MCF 10A (cell line): ENCODE measurements around the gene GLRA3. TPM values are rescaled to one million over a fixed set of nuclear protein-coding genes. Genes with fewer than 3 reads are reported as not detected.

Experiments used
- BruUV-seq: library from RNA; stranded (reverse); fragments of 400-500 nt; replicated peaks from 2 replicates; lab custom pipeline; 2021; lab: Mats Ljungman, UMichigan
- CTCF ChIA-PET: fragments of 300-600 bp; sonication (Branson Sonifier 250); formaldehyde crosslinking; extraction: SDS; loops from one replicate; lab custom pipeline; 2021; ENCODE audit warnings: antibody characterized with exemption, inconsistent platforms; lab: Yijun Ruan, JAX
- POLR2A ChIA-PET: fragments of 300-600, 350-650 bp; sonication (Branson Sonifier 250); formaldehyde crosslinking; extraction: SDS; loops from one replicate; lab custom pipeline; 2020; ENCODE audit warnings: antibody characterized with exemption, inconsistent platforms; lab: Yijun Ruan, JAX
- DNase-seq: peaks from one replicate; pipeline ENCODE4 v3.0.0-alpha.2; 2018; ENCODE audit not compliant: unreplicated experiment
- H3K27ac Mint-ChIP-seq: one replicate; pipeline ENCODE4 v1.8.0; 2022; ENCODE audit warnings: mild to moderate bottlenecking, low read depth, mixed read lengths; ENCODE audit not compliant: unreplicated experiment
- H3K27me3 Mint-ChIP-seq: one replicate; pipeline ENCODE4 v1.8.0; 2022; ENCODE audit warnings: mixed read lengths; ENCODE audit not compliant: insufficient read depth, unreplicated experiment
- H3K36me3 Mint-ChIP-seq: one replicate; pipeline ENCODE4 v1.8.0; 2022; ENCODE audit warnings: mild to moderate bottlenecking, moderate library complexity, mixed read lengths; ENCODE audit not compliant: insufficient read depth, unreplicated experiment
- H3K4me1 Mint-ChIP-seq: one replicate; pipeline ENCODE4 v1.8.0; 2022; ENCODE audit warnings: mixed read lengths; ENCODE audit not compliant: insufficient read depth, unreplicated experiment
- H3K4me3 Mint-ChIP-seq: one replicate; pipeline ENCODE4 v1.8.0; 2022; ENCODE audit warnings: mild to moderate bottlenecking, moderate library complexity, mixed read lengths; ENCODE audit not compliant: unreplicated experiment
- H3K9me3 Mint-ChIP-seq: one replicate; pipeline ENCODE4 v1.8.0; 2022; ENCODE audit warnings: mixed read lengths; ENCODE audit not compliant: unreplicated experiment
- intact Hi-C: fragments of 100-400 bp; cut with micrococcal nuclease; formaldehyde crosslinking; loops from 2 replicates; pipeline ENCODE4 v1.14.1; 2022
- total RNA-seq: library from RNA; stranded (reverse); gene quantifications from 2 replicates; pipeline ENCODE4 v1.2.3, GENCODE V29; 2022
- TF ChIP-seq, protein P1 (sequence below): fragments of 200-600 bp; IDR thresholded peaks from one replicate; pipeline ENCODE4 v1.8.0; 2022; ENCODE audit warnings: antibody characterized with exemption, mild to moderate bottlenecking; ENCODE audit not compliant: unreplicated experiment

The GLRA3 gene
- total RNA-seq, 1 experiment from 2014 or later = not detected

DNA sequence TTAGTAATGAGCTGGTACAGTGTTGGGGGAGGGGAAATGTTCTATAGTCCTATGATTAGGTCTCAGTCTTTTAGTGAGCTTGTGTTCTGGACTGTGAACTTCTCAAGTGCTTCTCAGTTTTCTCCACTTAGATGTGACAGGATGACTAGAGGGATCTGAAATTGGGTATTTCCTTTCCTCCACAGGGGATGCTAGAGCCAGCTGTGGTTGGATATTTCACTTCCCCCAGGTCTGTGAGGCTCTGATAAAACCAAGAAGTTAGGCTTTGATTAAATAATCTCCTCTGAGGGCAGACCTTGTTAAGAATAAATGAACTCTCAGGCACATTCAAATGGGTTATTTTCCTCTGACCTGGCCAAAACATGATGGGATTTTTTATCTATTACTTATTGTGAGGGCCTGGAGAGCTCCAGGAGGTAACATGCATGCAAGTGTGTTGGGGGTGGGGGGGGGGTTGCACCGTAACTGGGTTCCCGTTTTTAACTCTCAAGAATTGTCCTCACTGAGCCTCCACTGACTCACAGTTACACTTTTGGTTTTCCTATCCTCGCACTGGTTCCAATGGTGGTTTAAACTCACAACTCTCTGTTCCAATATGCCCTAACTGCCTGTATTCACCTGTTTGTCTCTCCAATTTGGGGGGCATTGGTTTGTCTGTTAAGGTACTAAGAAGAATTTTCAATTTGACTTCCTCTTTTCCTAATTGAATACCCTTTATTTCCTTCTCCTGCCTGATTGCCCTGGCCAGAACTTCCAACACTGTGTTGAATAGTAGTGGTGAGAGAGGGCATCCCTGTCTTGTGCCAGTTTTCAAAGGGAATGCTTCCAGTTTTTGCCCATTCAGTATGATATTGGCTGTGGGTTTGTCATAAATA, 28.1 kb upstream of the GLRA3 start:
- TF ChIP-seq, protein P1, sequence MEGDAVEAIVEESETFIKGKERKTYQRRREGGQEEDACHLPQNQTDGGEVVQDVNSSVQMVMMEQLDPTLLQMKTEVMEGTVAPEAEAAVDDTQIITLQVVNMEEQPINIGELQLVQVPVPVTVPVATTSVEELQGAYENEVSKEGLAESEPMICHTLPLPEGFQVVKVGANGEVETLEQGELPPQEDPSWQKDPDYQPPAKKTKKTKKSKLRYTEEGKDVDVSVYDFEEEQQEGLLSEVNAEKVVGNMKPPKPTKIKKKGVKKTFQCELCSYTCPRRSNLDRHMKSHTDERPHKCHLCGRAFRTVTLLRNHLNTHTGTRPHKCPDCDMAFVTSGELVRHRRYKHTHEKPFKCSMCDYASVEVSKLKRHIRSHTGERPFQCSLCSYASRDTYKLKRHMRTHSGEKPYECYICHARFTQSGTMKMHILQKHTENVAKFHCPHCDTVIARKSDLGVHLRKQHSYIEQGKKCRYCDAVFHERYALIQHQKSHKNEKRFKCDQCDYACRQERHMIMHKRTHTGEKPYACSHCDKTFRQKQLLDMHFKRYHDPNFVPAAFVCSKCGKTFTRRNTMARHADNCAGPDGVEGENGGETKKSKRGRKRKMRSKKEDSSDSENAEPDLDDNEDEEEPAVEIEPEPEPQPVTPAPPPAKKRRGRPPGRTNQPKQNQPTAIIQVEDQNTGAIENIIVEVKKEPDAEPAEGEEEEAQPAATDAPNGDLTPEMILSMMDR = no peak
- ChIA-PET CTCF (no interaction called here), POLR2A (interaction anchor here (0.6 kb wide), 1 partner anchor 51 kb away, joined by 4 read pairs; no protein-coding TSS in a partner anchor)
- Mint-ChIP-seq H3K27me3 (no peaks in the 10 kb centered on the region), H3K4me3 (no peak overlapping the region), H3K27ac (no peak overlapping the region), H3K9me3 (no peaks in the 10 kb centered on the region), H3K36me3 (no peaks in the 10 kb centered on the region), H3K4me1 (no peaks in the 10 kb centered on the region)
- DNase-seq = no peak
- no TSS peak for BruUV-seq
- intact Hi-C loops = no loop called here

DNA sequence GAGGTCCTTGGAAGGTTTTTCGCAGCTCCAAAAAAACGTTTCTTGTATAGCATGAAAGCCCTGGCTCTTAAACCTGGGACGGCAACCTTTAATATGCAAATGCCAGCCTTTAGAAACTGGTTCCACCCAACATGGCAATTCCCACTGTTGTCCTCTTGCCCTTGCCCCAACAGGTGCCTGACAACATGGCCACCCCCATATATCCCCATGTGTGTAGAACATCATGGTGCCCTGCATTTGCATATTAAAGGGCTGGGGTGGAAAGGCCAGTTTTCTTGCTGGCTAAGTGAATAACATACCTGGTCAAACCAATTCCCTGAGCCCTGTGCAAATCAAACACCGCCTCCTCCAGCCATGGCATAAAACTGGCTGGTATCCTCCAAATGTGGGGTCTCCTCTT, 26.0 kb upstream of the GLRA3 start:
- DNase-seq = no peak
- Mint-ChIP-seq H3K27me3 (no peaks in the 10 kb centered on the region), H3K36me3 (no peaks in the 10 kb centered on the region), H3K4me1 (no peaks in the 10 kb centered on the region), H3K9me3 (no peaks in the 10 kb centered on the region), H3K27ac (no peak overlapping the region), H3K4me3 (no peak overlapping the region)
- intact Hi-C loops = no loop called here
- CTCF ChIA-PET = no interaction called here
- TF ChIP-seq, protein P1 = no peak
- POLR2A ChIA-PET = no interaction called here
- BruUV-seq = no TSS peak

DNA sequence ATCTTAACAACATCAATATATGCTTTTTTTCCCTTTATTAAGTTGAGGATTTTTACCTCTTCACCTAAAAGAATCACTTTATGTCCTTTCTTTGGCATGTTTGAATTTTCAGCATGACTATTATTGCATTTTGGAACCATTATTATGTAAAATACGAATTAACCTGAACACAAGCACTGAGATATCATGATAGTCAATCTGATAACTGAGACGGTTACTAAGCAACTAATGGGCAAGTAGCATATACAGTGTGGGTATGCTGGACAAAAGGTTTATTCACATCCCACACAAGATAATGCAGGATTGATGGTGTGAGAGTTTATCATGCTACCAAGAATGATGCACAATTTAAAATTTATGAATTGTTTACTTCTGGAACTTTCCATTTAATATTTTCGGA, 24.6 kb upstream of the GLRA3 start:
- DNase-seq = no peak
- intact Hi-C loops = no loop called here
- TF ChIP-seq, protein P1 = no peak
- BruUV-seq = no TSS peak
- Mint-ChIP-seq H3K36me3 (no peaks in the 10 kb centered on the region), H3K4me1 (no peaks in the 10 kb centered on the region), H3K4me3 (no peak overlapping the region), H3K9me3 (no peaks in the 10 kb centered on the region), H3K27me3 (no peaks in the 10 kb centered on the region), H3K27ac (no peak overlapping the region)
- CTCF ChIA-PET = no interaction called here
- POLR2A ChIA-PET = no interaction called here

DNA sequence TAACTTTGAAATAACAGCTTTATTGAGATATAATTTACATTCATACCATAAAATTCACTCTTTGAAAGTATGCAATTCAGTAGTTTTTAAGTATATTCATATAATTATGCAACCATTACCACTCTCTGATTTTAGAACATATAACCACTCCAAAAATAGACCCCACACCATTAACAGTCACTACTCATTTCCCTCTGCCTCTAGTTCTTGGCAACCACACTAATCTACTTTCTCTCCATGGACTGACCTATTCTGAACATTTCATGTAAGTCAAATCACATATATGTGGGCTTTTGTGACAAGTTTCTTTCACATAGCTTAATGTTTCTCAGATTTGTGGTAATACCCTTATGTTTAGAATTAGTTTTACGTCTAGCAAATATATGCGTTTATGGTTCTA, 19.5 kb upstream of the GLRA3 start:
- no peaks in the 10 kb centered on the region for H3K4me1 Mint-ChIP-seq
- TF ChIP-seq, protein P1 = no peak
- POLR2A ChIA-PET = no interaction called here
- CTCF ChIA-PET = no interaction called here
- DNase-seq = no peak
- H3K4me3 Mint-ChIP-seq = no peak overlapping the region
- no peak overlapping the region for H3K27ac Mint-ChIP-seq
- intact Hi-C loops = no loop called here
- H3K9me3 Mint-ChIP-seq = no peaks in the 10 kb centered on the region
- H3K27me3 Mint-ChIP-seq = no peaks in the 10 kb centered on the region
- H3K36me3 Mint-ChIP-seq = no peaks in the 10 kb centered on the region
- BruUV-seq = no TSS peak
